BLaER1 (cell line): ENCODE data around the gene SGPP2.
"Not testable (repeated sequence)": the region's sequence is repeated elsewhere in the genome, so short reads cannot be mapped to it uniquely, and the experiment has no call there.

Experiments used
- H3K27ac ChIP-seq: shearing (Covaris generic); formaldehyde crosslinking; 2 replicates; pipeline ENCODE4 v1.8.1; 2022
- H3K27me3 ChIP-seq: shearing (Covaris generic); formaldehyde crosslinking; 2 replicates; pipeline ENCODE4 v1.8.1; 2022
- H3K36me3 ChIP-seq: shearing (Covaris generic); formaldehyde crosslinking; 2 replicates; pipeline ENCODE4 v1.8.1; 2022
- H3K4me1 ChIP-seq: shearing (Covaris generic); formaldehyde crosslinking; 2 replicates; pipeline ENCODE4 v1.8.1; 2022
- H3K4me2 ChIP-seq: shearing (Covaris generic); formaldehyde crosslinking; 2 replicates; pipeline ENCODE4 v1.8.1; 2022
- H3K4me3 ChIP-seq: shearing (Covaris generic); formaldehyde crosslinking; 2 replicates; pipeline ENCODE4 v1.8.1; 2022
- H3K9ac ChIP-seq: shearing (Covaris generic); formaldehyde crosslinking; 2 replicates; pipeline ENCODE4 v1.8.1; 2022
- H3K9me3 ChIP-seq: shearing (Covaris generic); formaldehyde crosslinking; 2 replicates; pipeline ENCODE4 v1.8.1; 2022
- H4K20me1 ChIP-seq: shearing (Covaris generic); formaldehyde crosslinking; 2 replicates; pipeline ENCODE4 v1.8.1; 2022
- Cebpa-rat ChIP-seq: shearing (Covaris generic); IDR thresholded peaks from 2 replicates; pipeline ENCODE4 v1.8.1; 2022

The SGPP2 gene

GRCh38 chr2:222568865-222569264, 144.5 kb downstream of the SGPP2 start:
- H4K20me1 ChIP-seq, result peaks cover 12% of the 10 kb centered on the region; the same call in 1 of the 2 replicates
- H3K4me2 ChIP-seq, result no peak overlapping the region
- no peak overlapping the region for H3K9ac ChIP-seq
- no peaks in the 10 kb centered on the region for H3K4me1 ChIP-seq
- peaks cover 73% of the 10 kb centered on the region for H3K36me3 ChIP-seq
- no peaks in the 10 kb centered on the region for H3K9me3 ChIP-seq
- no peak overlapping the region for H3K27ac ChIP-seq
- no peak for TF ChIP-seq Cebpa-rat
- no peaks in the 10 kb centered on the region for H3K27me3 ChIP-seq
- no peak overlapping the region for H3K4me3 ChIP-seq

DNA sequence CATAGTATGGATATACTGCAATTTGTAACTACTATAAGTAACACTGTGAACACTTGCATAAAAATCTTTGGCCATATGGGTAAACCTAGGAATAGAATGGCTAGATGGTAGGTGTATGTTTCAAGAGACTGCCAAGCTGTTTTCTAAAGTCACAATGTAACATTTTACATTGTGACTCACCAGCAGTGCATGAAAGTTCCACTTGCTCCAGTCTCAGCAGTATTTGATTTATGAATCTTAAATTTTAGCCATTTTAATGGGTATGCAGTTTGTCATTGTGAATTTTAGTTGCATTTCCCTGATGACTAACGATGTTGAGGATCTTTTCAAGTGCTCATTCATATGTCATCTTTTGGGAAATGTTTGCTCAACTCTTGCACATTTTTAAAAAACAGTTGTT, 145.5 kb downstream of the SGPP2 start:
- no peaks in the 10 kb centered on the region for H3K27me3 ChIP-seq
- H4K20me1 ChIP-seq, result peaks cover 19% of the 10 kb centered on the region; the same call in 1 of the 2 replicates
- no peak overlapping the region for H3K27ac ChIP-seq
- no peak overlapping the region for H3K4me3 ChIP-seq
- no peaks in the 10 kb centered on the region for H3K4me1 ChIP-seq
- H3K36me3 ChIP-seq, result peaks cover 80% of the 10 kb centered on the region
- H3K9ac ChIP-seq, result no peak overlapping the region
- no peak for TF ChIP-seq Cebpa-rat
- no peaks in the 10 kb centered on the region for H3K9me3 ChIP-seq
- H3K4me2 ChIP-seq, result no peak overlapping the region

DNA sequence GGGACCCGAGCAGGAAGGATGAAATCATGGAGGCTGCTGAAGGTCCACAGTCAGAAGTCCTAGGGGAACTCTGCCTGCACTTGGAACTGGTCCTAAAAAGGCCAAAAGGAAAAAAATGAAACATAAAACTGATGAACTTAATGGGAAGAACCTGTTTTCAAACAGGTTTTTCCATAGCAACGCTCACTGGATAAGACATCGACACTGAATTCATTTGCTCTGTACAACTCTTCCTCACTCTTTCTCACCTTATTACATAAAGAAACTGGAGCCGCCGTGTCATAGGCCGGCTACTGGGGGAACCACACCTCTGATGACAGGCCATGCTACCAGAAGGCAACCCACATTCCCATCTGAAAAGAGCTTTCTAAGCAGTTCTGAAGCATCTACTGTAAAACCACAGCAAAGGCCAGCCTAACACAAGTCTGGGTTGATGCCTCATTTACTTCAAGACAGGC, 147.9 kb downstream of the SGPP2 start:
- H3K9me3 ChIP-seq, result no peaks in the 10 kb centered on the region
- H4K20me1 ChIP-seq, result peaks cover 22% of the 10 kb centered on the region; the same call in 1 of the 2 replicates
- H3K9ac ChIP-seq, result no peak overlapping the region
- no peak overlapping the region for H3K4me2 ChIP-seq
- peaks cover 77% of the 10 kb centered on the region for H3K36me3 ChIP-seq
- no peak overlapping the region for H3K27ac ChIP-seq
- H3K4me3 ChIP-seq, result no peak overlapping the region
- H3K27me3 ChIP-seq, result no peaks in the 10 kb centered on the region
- no peaks in the 10 kb centered on the region for H3K4me1 ChIP-seq
- TF ChIP-seq Cebpa-rat, result no peak

- Histone ChIP-seq H3K4me3 (no peak overlapping the region), H3K27me3 (no peaks in the 10 kb centered on the region), H3K9ac (no peak overlapping the region), H3K27ac (no peak overlapping the region), H3K4me2 (no peak overlapping the region), H3K9me3 (no peaks in the 10 kb centered on the region), H3K4me1 (no peaks in the 10 kb centered on the region), H3K36me3 (peaks cover 75% of the 10 kb centered on the region), H4K20me1 (peaks cover 22% of the 10 kb centered on the region; the same call in 1 of the 2 replicates)
- TF ChIP-seq Cebpa-rat, result no peak
These were observed 148.4 kb downstream of the SGPP2 start for GRCh38 chr2:222572751-222573174.

DNA sequence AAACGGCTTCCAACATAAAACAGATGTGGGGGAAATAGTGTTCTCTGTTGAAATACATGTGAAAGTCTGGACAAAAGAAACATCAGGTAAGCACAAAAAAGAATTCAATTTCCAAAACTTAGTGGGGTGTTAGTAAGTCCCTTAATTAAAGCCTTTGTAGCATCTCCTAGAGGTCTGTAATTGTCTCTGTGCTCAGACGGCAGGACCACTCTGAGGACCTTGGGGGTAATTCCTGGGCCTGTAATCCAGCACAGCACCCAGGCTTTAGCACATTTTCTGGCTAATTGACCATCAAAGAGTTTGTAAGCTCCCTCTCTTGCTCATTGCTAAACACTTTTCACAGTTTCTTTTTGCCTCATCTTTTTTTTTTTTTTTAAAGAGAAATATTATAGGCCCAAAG, 151.3 kb downstream of the SGPP2 start:
- TF ChIP-seq Cebpa-rat, result no peak

DNA sequence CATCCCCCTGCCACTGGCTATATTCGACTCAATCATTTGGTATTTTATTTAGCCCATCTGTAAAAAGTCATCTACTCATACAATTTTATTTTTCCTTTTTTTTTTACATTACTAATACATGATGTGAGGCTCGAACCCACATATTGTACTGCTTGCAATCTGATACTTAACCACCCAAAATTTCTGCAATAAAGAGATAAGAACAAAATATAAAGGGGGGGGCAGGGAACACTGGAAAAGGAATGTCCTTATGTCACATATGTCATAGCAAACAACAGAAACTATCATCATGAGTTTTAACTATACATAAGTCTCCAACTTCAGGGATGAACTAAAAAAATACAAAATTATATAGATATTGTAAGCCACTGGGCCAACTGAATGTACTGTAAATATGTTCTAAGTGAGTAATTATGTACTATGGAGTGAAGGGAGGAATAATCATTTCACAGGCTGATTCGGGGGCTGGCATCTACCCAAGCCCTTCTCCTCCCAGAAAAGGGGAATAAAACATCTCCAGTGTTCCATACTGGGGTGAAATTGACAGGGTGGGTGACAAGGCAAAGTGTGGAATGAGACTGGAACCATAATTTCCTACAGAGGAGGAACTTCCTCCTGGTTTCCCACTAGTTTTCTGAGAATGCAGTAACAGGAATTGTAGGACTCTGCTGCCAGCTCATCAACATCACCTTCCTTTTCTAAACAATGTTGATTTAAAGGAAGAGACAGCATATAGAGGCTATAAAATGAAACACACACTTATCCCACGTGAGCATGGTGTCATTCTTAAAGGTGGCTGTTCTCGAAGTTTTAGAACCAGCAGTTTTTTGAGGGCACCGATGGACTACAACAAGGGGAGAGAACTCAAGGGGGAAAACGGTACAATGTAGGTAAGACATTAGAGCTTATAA, 152.1 kb downstream of the SGPP2 start:
- H3K4me2 ChIP-seq, result no peak overlapping the region
- H4K20me1 ChIP-seq, result peaks cover 40% of the 10 kb centered on the region; the same call in 1 of the 2 replicates
- no peaks in the 10 kb centered on the region for H3K9me3 ChIP-seq
- no peak for TF ChIP-seq Cebpa-rat
- no peak overlapping the region for H3K9ac ChIP-seq
- no peak overlapping the region for H3K27ac ChIP-seq
- H3K4me3 ChIP-seq, result no peak overlapping the region
- H3K4me1 ChIP-seq, result no peaks in the 10 kb centered on the region
- H3K27me3 ChIP-seq, result no peaks in the 10 kb centered on the region
- H3K36me3 ChIP-seq, result peaks cover 55% of the 10 kb centered on the region

More for the DNA sequence above, 151.3 kb downstream of the SGPP2 start:
- no peaks in the 10 kb centered on the region for H3K4me1 ChIP-seq
- no peaks in the 10 kb centered on the region for H3K27me3 ChIP-seq
- H3K27ac ChIP-seq, result no peak overlapping the region
- H3K4me2 ChIP-seq, result no peak overlapping the region
- no peaks in the 10 kb centered on the region for H3K9me3 ChIP-seq
- H4K20me1 ChIP-seq, result peaks cover 32% of the 10 kb centered on the region; the same call in 1 of the 2 replicates
- H3K36me3 ChIP-seq, result peaks cover 63% of the 10 kb centered on the region
- H3K4me3 ChIP-seq, result no peak overlapping the region
- H3K9ac ChIP-seq, result no peak overlapping the region

DNA sequence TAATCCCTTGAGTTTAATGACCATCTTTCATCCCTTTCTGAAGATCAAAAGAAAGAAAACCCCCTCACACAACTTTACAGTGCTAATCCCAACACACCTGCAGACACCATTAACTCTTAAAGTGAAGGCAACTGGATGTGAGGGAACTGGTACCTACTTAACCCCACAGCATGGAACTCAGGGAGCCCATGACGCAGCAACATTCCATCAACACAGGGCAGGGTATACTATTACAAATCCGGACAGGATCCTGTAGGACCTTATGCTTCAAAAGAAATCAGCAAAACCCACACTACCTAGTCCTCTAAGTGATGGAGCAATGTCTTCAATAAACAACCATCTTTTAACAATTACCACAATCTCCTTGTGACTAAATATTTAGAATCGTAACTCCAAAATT, 153.0 kb downstream of the SGPP2 start:
- peaks cover 53% of the 10 kb centered on the region for H3K36me3 ChIP-seq
- peaks cover 49% of the 10 kb centered on the region; the same call in 1 of the 2 replicates for H4K20me1 ChIP-seq
- H3K4me1 ChIP-seq, result no peaks in the 10 kb centered on the region
- no peaks in the 10 kb centered on the region for H3K9me3 ChIP-seq
- no peak for TF ChIP-seq Cebpa-rat
- no peak overlapping the region for H3K4me2 ChIP-seq
- H3K4me3 ChIP-seq, result no peak overlapping the region
- no peak overlapping the region for H3K9ac ChIP-seq
- H3K27ac ChIP-seq, result no peak overlapping the region
- no peaks in the 10 kb centered on the region for H3K27me3 ChIP-seq

DNA sequence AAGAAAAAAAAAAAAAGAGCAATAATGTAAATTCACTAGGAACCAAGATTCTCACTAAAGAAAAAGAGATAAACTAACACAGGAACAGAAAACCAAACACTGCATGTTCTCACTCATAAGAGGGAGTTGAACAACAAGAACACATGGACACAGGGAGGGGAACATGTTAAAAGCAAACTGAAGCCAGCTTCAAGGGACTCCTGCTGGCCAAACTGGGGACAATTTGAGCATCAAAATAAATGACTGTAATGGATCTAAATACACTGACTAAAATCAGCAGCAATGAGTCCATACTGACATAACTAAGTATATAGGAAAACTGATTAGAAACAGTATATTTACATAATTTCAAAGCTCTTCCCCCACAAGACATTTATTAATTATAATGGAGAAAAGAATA, 158.6 kb downstream of the SGPP2 start:
- Histone ChIP-seq H3K9ac (no peak overlapping the region), H3K4me1 (no peaks in the 10 kb centered on the region), H3K27me3 (no peaks in the 10 kb centered on the region), H3K27ac (no peak overlapping the region), H3K36me3 (peaks cover 53% of the 10 kb centered on the region), H4K20me1 (peaks cover 34% of the 10 kb centered on the region; the same call in 1 of the 2 replicates), H3K4me3 (no peak overlapping the region), H3K4me2 (no peak overlapping the region), H3K9me3 (no peaks in the 10 kb centered on the region)
- no peak for TF ChIP-seq Cebpa-rat

- not testable (repeated sequence) for H3K9me3 ChIP-seq, H3K9ac ChIP-seq, H3K4me1 ChIP-seq, H3K4me3 ChIP-seq, H3K27ac ChIP-seq, H3K27me3 ChIP-seq, H3K4me2 ChIP-seq
- Histone ChIP-seq H3K36me3 (peaks cover 44% of the 10 kb centered on the region), H4K20me1 (peaks cover 34% of the 10 kb centered on the region; the same call in 1 of the 2 replicates)
These were observed 160.2 kb downstream of the SGPP2 start for GRCh38 chr2:222584589-222584988.

DNA sequence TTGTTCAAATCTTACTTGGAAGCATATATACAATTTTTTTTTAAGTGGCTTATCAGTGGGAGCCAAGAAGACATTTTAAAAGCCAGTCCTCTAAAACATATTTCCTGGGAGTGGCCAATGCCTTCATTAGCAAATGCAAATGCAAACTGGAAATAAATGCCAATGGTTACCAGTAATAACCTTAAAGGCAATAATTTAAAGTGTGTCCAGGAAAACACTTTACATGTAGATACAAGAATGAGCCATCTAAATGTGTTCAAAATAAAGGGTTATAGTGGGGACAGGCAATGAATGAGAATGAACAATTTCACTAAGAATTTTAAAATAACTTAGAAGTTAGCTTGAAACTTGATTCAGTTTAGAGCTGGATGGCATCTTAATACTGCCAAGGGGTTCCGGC, 167.3 kb downstream of the SGPP2 start:
- H3K36me3 ChIP-seq, result peaks cover 55% of the 10 kb centered on the region
- no peak overlapping the region for H3K9ac ChIP-seq
- 0 out of 2 replicates have a peak, but pooled peaks cover 5% of the 10 kb centered on the region for H4K20me1 ChIP-seq
- no peaks in the 10 kb centered on the region for H3K27me3 ChIP-seq
- H3K4me2 ChIP-seq, result no peak overlapping the region
- TF ChIP-seq Cebpa-rat, result no peak
- no peaks in the 10 kb centered on the region for H3K4me1 ChIP-seq
- H3K9me3 ChIP-seq, result peaks cover 6% of the 10 kb centered on the region; the same call in 1 of the 2 replicates
- H3K4me3 ChIP-seq, result no peak overlapping the region
- no peak overlapping the region for H3K27ac ChIP-seq
